ENCODE measurements around the gene TBC1D24. TPM values are rescaled to one million over a fixed set of nuclear protein-coding genes. Genes with fewer than 3 reads are reported as not detected.

TBC1D24 gene
- total and polyA plus RNA-seq, 9 of the 15 experiments (the other 6 are each of a cell fraction or from before 2014, with no cell fraction given): 1.7 to 22.6 (median 7.2) TPM

DNA sequence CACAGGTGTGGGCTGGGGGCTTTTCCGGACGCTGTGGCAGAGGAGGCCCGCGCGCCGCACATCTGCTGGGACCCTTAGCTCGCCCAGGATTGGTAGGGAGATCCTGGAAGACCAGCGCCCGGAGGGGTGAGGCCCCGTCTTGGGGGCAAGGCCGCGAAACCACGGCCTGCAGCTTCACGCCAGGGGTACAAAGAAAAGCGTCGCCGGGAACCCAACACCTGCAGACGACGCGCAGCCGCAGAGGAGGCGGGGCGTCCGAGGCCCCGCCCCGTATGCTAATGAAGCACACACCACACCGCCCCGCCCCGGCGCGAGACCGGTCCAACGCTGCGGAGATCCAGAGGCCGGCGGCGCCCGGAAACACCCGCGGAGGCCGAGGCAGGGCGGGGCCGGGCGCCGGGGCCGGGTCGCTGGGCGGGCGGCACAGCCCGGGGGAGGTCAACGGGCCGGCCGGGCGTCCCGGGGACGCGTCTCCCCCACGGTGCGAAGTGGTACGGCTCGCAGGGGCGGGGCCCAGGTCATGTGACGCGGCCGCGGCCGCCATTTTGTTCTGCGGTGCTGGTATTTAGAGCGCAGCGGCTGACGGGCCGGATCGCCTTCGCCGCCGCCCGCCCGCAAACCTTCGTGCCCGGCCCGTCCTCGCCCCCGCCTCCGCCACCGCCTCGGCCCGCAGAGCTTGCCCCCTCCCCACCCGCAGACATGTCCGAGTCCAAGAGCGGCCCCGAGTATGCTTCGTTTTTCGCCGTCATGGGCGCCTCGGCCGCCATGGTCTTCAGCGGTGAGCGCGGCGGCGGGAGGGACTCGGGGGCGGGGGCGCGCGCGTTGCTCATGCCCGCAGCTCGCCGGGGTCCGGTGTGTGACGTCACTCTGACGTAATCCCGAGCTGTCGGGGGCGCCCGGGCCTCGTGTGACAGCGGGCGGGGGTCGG lies 38.7 kb downstream of the TBC1D24 start, which contains the start of gene ATP6V0C (continued):
- TF ChIP-seq ZBTB2 (IDR thresholded peaks at IDR 0.05): peak; percentile 20; the same call in 1 of the 2 replicates
- TF ChIP-seq CTBP1 (IDR thresholded peaks at IDR 0.05; ENCODE audit: borderline replicate concordance): peak; percentile 66; the same call in 1 of the 2 replicates
- TF ChIP-seq TBP (optimal IDR thresholded peaks at IDR 0.05; ENCODE audit: low read depth, low read length): peak; percentile 90
- no peak for TF ChIP-seq ZNF316 (IDR thresholded peaks at IDR 0.05)
- no peak for TF ChIP-seq MYNN (IDR thresholded peaks at IDR 0.05)
- TF ChIP-seq MYNN (CRISPR knock-in tag; IDR thresholded peaks at IDR 0.05): no peak
- TF ChIP-seq ZNF280A (IDR thresholded peaks at IDR 0.05; ENCODE audit: low read depth, partially characterized antibody): no peak
- TF ChIP-seq ILF3 (IDR thresholded peaks at IDR 0.05; ENCODE audit: borderline replicate concordance): no peak
- no peak for TF ChIP-seq DNMT1 (IDR thresholded peaks at IDR 0.05)
- no peak for TF ChIP-seq FOXO4 (CRISPR knock-in tag; IDR thresholded peaks at IDR 0.05)
- TF ChIP-seq CEBPB (tag; IDR thresholded peaks at IDR 0.05): no peak
- TF ChIP-seq RAD21 (CRISPR knock-in tag; conservative IDR thresholded peaks at IDR 0.05 in 1 of 2, IDR thresholded peaks at IDR 0.05 in 1 of 2): no peak
- no peak for TF ChIP-seq HNRNPL (IDR thresholded peaks at IDR 0.05; ENCODE audit: low read depth, low read length)
- TF ChIP-seq ARHGAP35 (IDR thresholded peaks at IDR 0.05; ENCODE audit: partially characterized antibody): no peak
- no peak for TF ChIP-seq SRF (CRISPR knock-in tag; IDR thresholded peaks at IDR 0.05)
- TF ChIP-seq ZNF561 (CRISPR knock-in tag; conservative IDR thresholded peaks at IDR 0.05): no peak
- TF ChIP-seq ELK1 (CRISPR knock-in tag; IDR thresholded peaks at IDR 0.05): no peak
- TF ChIP-seq ZNF143 (CRISPR knock-in tag; IDR thresholded peaks at IDR 0.05): no peak
- peak; percentile 53; the same call in 1 of the 2 replicates for TF ChIP-seq ATF1 (CRISPR knock-in tag; IDR thresholded peaks at IDR 0.05)
- peak; percentile 97 for TF ChIP-seq ATF1 (tag; IDR thresholded peaks at IDR 0.05)
- no peak for TF ChIP-seq KDM4B (IDR thresholded peaks at IDR 0.05; ENCODE audit: borderline replicate concordance in 2 of 2, low read depth in 1 of 2)
- no peak for TF ChIP-seq ZNF764 (CRISPR knock-in tag; IDR thresholded peaks at IDR 0.05; ENCODE audit: low read depth)
- peak; percentile 59 for TF ChIP-seq TEAD4 (IDR thresholded peaks at IDR 0.05; ENCODE audit: low read length)
- TF ChIP-seq TEAD4 (CRISPR knock-in tag; IDR thresholded peaks at IDR 0.05; ENCODE audit: borderline replicate concordance): no peak
